AG04449 (cell line): ENCODE measurements around the gene CASP9.

Experiments
- CTCF ChIA-PET: fragments of 350-600 bp; formaldehyde crosslinking; extraction: SDS; loops from one replicate; lab custom pipeline; 2021; ENCODE audit warnings: antibody characterized with exemption; lab: Yijun Ruan, JAX
- POLR2A ChIA-PET: fragments of 400-600, 350-600 bp; formaldehyde crosslinking; extraction: SDS; loops from one replicate; lab custom pipeline; 2020; ENCODE audit warnings: antibody characterized with exemption, inconsistent platforms; lab: Yijun Ruan, JAX
- DNase-seq: peaks from one replicate; pipeline ENCODE4 v3.0.0-alpha.2; 2010; ENCODE audit warnings: low read depth, low spot score
- H3K4me3 ChIP-seq: 2 replicates; pipeline ENCODE4 v1.5.1; 2011; ENCODE audit warnings: low read depth, mild to moderate bottlenecking, control low read depth, low read length
- TF ChIP-seq, protein P1 (sequence below): IDR thresholded peaks from one replicate; pipeline ENCODE4 v1.5.1; 2011; ENCODE audit warnings: mild to moderate bottlenecking, moderate library complexity, low read length, control low read depth, inconsistent platforms; ENCODE audit not compliant: insufficient read depth; ENCODE audit errors: missing control alignments

The CASP9 gene

GRCh38 chr1:15456313-15456954 is 67.6 kb downstream of the CASP9 start, which contains the start of gene CELA2A:
CELA2A (plus strand) TSS chr1:15456732; CDS start chr1:15456754, 22 bp downstream.
- no peak within 1 kb of the TSS for H3K4me3 ChIP-seq
- POLR2A ChIA-PET: no interaction called here
- no peak for DNase-seq
- TF ChIP-seq, protein P1, sequence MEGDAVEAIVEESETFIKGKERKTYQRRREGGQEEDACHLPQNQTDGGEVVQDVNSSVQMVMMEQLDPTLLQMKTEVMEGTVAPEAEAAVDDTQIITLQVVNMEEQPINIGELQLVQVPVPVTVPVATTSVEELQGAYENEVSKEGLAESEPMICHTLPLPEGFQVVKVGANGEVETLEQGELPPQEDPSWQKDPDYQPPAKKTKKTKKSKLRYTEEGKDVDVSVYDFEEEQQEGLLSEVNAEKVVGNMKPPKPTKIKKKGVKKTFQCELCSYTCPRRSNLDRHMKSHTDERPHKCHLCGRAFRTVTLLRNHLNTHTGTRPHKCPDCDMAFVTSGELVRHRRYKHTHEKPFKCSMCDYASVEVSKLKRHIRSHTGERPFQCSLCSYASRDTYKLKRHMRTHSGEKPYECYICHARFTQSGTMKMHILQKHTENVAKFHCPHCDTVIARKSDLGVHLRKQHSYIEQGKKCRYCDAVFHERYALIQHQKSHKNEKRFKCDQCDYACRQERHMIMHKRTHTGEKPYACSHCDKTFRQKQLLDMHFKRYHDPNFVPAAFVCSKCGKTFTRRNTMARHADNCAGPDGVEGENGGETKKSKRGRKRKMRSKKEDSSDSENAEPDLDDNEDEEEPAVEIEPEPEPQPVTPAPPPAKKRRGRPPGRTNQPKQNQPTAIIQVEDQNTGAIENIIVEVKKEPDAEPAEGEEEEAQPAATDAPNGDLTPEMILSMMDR: no peak
- CTCF ChIA-PET: no interaction called here

GRCh38 chr1:15455522-15455921 is 68.5 kb downstream of the CASP9 start:
- TF ChIP-seq, protein P1: no peak
- POLR2A ChIA-PET: no interaction called here
- no peak overlapping the region for H3K4me3 ChIP-seq
- no peak for DNase-seq
- CTCF ChIA-PET: interaction anchor here (0.6 to 0.8 kb wide), 2 partner anchors 24 to 183 kb away, joined by 3 read pairs; no protein-coding TSS in a partner anchor

GRCh38 chr1:15454256-15454655 is 69.8 kb downstream of the CASP9 start:
- POLR2A ChIA-PET: no interaction called here
- TF ChIP-seq, protein P1: no peak
- H3K4me3 ChIP-seq: no peak overlapping the region
- CTCF ChIA-PET: no interaction called here
- DNase-seq: peak; percentile 38

DNA sequence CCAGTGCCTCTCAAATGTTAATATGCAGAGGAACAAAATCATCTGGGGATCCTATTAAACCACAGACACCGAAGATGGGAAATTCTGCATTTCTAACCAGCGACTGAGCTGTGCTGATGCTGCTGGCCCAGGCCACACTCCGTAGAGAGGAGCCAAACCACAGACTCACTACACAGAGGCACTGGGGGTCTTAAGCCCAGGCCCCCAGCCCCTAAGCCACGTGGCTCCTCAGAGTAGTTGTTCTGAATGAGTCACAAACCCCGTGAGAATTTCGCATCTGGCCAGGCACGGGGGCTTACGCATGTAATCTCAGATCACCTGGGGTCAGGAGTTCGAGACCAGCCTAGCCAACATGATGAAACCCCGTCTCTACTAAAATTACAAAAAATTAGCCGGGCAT is 70.3 kb downstream of the CASP9 start:
- ChIA-PET CTCF (no interaction called here), POLR2A (no interaction called here)
- TF ChIP-seq, protein P1: no peak
- DNase-seq: no peak
- H3K4me3 ChIP-seq: no peak overlapping the region

DNA sequence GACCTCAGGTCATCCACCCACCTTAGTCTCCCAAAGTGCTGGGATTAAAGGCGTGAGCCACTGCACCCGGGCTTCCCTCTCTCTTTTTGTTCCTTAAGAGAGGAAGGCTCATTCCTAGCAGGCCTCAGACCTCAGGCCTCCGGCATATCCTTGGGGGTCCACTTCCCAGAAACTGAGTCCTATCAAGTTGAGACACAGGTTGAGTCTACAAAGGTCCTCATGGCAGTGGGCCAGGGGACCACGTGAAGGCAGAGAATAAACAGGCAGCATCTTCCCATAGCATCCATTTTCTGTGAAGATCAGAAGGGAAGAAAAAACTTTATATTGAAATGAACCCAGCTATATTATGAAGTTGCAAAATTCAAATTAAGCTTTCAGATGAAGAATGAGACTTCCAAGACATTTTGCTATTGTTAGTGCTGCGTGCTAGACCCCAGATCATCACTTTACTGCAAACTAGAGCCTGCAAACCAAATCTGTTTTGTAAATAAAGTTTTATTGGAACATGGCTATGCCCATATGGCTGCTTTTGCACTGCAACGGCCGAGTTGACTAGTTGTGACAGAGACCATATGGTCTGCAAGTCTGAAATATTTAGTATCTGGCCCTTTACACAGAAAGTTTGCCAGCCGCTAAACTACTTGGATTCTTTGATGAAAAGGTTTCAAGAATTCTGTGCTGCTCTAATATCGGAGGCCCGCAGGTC is 71.0 kb downstream of the CASP9 start:
- no peak overlapping the region for H3K4me3 ChIP-seq
- TF ChIP-seq, protein P1: no peak
- ChIA-PET CTCF (no interaction called here), POLR2A (no interaction called here)
- no peak for DNase-seq

DNA sequence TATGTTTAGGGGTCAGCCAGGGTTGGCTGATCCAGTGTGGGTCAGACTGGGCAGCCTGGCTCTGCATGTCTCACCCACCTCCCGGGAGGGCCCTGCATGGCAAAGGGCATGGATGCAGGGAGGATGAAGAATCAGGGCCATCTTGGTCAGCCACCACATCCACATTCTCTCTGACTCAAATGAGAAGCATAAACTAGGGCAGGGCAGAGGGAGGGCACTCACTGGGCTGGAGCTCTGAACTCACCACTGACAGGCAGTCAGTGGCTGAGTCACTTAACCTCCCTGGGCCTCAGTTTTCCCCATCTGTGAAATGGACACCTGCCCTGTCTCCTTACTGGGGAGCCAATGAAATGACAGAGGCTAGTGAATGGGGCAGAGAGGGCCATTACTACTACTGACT is 71.8 kb downstream of the CASP9 start:
- no peak for DNase-seq
- ChIA-PET POLR2A (no interaction called here), CTCF (no interaction called here)
- TF ChIP-seq, protein P1: no peak
- H3K4me3 ChIP-seq: no peak overlapping the region
